GF-D8 (cell line): ENCODE results near the gene HCST.
"Not testable (repeated sequence)": the region's sequence is repeated elsewhere in the genome, so short reads cannot be mapped to it uniquely, and the experiment has no call there.

Experiments used
- DNase-seq: peaks from one replicate; lab custom pipeline; 2025; lab: John Stamatoyannopoulos, UW

HCST gene

GRCh38 chr19:35904311-35905068 is 2.2 kb downstream of the HCST start:
- DNase-seq = peak; percentile 56

- DNase-seq = no peak
These were observed 2.9 kb downstream of the HCST start for GRCh38 chr19:35905178-35905727.

GRCh38 chr19:35907377-35907745 is 5.0 kb downstream of the HCST start:
- no peak for DNase-seq

- peak; percentile 23 for DNase-seq
These were observed 5.7 kb downstream of the HCST start, which contains the start of gene TYROBP for GRCh38 chr19:35908010-35908441. TYROBP (minus strand) TSS chr19:35908295; CDS start chr19:35908228, 67 bp downstream.

GRCh38 chr19:35908973-35909683 is 6.8 kb downstream of the HCST start:
- peak; percentile 98 for DNase-seq

- no peak for DNase-seq
These were observed 7.3 kb downstream of the HCST start for GRCh38 chr19:35909684-35910035.

- DNase-seq = not testable (repeated sequence)
These were observed 8.0 kb downstream of the HCST start for GRCh38 chr19:35910355-35910754.

- DNase-seq = peak; percentile 14
These were observed 8.8 kb downstream of the HCST start for GRCh38 chr19:35911173-35911572.

- no peak for DNase-seq
These were observed 9.5 kb downstream of the HCST start for GRCh38 chr19:35911790-35912189.

- DNase-seq = no peak
These were observed 11.3 kb downstream of the HCST start for GRCh38 chr19:35913589-35913988.

- no peak for DNase-seq
These were observed 13.1 kb downstream of the HCST start for GRCh38 chr19:35915443-35915842.

- no peak for DNase-seq
These were observed 17.0 kb downstream of the HCST start for GRCh38 chr19:35919306-35919705.

GRCh38 chr19:35921012-35921411 is 18.7 kb downstream of the HCST start:
- DNase-seq = no peak

GRCh38 chr19:35925501-35925900 is 23.2 kb downstream of the HCST start:
- DNase-seq = no peak

GRCh38 chr19:35928507-35928906 is 26.2 kb downstream of the HCST start:
- DNase-seq = no peak

GRCh38 chr19:35929876-35930275 is 27.5 kb downstream of the HCST start:
- DNase-seq = peak; percentile 18

- DNase-seq = peak; percentile 98
These were observed 29.0 kb downstream of the HCST start for GRCh38 chr19:35931161-35931873.

GRCh38 chr19:35931874-35932202 is 29.5 kb downstream of the HCST start:
- no peak for DNase-seq

- no peak for DNase-seq
These were observed 30.1 kb downstream of the HCST start for GRCh38 chr19:35932291-35932936.

- no peak for DNase-seq
These were observed 33.8 kb downstream of the HCST start, which contains the start of gene LRFN3 for GRCh38 chr19:35935911-35936737. LRFN3 (plus strand) TSS chr19:35936374; CDS start chr19:35939426, 3,052 bp downstream.

- DNase-seq = no peak
These were observed 34.5 kb downstream of the HCST start for GRCh38 chr19:35936738-35937268.
